Measurements from ENCODE around the gene GOLGA6L9. TPM values are rescaled to one million over a fixed set of nuclear protein-coding genes. Genes with fewer than 3 reads are reported as not detected.
"Not testable (repeated sequence)": the region's sequence is repeated elsewhere in the genome, so short reads cannot be mapped to it uniquely, and the experiment has no call there.

Gene GOLGA6L9
- total RNA-seq, 6 experiments from 2014 or later = 0.49 to 1.2 (median 0.94) TPM

DNA sequence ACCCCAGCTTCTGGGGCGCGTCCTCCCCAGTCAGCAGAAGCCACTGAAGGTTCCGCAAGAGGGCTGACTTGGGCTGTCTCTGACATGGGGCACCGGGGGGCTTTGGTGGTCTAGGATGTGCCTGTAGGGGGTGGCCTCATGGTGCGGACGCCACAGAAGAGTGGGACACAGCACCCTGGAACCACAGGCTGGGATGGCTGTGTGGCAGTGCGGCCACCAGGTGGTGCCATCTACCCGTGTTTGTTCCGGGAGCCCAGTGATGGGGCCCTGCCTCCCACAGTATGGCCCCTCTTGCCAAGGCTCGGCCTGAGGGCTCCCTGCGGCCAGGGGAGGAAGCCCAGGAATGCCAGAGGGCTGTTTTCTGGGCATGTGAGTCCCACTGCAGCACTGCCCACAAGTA is 38.6 kb downstream of the GOLGA6L9 start:
- TF ChIP-seq, protein P1, sequence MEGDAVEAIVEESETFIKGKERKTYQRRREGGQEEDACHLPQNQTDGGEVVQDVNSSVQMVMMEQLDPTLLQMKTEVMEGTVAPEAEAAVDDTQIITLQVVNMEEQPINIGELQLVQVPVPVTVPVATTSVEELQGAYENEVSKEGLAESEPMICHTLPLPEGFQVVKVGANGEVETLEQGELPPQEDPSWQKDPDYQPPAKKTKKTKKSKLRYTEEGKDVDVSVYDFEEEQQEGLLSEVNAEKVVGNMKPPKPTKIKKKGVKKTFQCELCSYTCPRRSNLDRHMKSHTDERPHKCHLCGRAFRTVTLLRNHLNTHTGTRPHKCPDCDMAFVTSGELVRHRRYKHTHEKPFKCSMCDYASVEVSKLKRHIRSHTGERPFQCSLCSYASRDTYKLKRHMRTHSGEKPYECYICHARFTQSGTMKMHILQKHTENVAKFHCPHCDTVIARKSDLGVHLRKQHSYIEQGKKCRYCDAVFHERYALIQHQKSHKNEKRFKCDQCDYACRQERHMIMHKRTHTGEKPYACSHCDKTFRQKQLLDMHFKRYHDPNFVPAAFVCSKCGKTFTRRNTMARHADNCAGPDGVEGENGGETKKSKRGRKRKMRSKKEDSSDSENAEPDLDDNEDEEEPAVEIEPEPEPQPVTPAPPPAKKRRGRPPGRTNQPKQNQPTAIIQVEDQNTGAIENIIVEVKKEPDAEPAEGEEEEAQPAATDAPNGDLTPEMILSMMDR (IDR thresholded peaks at IDR 0.05) = peak in 2 of 4 donors; percentile 9 to 32
- DNase-seq; H3K4me1 ChIP-seq; H3K36me3 ChIP-seq; H3K27me3 ChIP-seq; H3K9me3 ChIP-seq; H3K4me3 ChIP-seq; H3K27ac ChIP-seq; intact Hi-C loops (cut with DNase I): not testable (repeated sequence)
- ATAC-seq = peak; percentile 86 to 98 (median 95)
- no CpG with 5 or more reads among the region's 11 CpGs for WGBS (ENCODE audit: insufficient coverage, low coverage, low lambda C conversion rate, missing lambda C conversion rate)

DNA sequence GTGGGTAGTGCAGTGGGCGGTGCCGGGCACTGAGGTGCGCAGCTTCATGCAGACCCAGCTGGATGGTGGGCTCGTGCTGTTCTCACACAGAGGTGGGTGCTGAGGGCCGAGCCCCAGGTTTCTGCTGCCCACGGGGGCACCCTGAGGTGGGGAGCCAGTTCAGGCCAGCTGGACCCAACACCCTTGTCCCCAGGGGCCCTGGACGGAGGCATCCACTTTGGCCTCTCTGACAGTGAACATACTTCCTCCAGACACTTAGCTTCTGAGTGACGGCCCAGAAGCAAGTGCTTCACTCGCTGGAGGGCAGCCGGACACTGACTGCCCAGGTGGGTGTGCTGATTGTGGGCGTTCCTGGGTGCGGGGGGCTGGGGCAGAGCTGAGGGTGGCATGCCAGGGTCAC is 39.8 kb downstream of the GOLGA6L9 start:
- ATAC-seq; H3K36me3 ChIP-seq; H3K27ac ChIP-seq; intact Hi-C loops (cut with DNase I); DNase-seq; H3K27me3 ChIP-seq; H3K4me3 ChIP-seq; H3K9me3 ChIP-seq; H3K4me1 ChIP-seq: not testable (repeated sequence)
- no CpG with 5 or more reads among the region's 12 CpGs for WGBS (ENCODE audit: insufficient coverage, low coverage, low lambda C conversion rate, missing lambda C conversion rate)

DNA sequence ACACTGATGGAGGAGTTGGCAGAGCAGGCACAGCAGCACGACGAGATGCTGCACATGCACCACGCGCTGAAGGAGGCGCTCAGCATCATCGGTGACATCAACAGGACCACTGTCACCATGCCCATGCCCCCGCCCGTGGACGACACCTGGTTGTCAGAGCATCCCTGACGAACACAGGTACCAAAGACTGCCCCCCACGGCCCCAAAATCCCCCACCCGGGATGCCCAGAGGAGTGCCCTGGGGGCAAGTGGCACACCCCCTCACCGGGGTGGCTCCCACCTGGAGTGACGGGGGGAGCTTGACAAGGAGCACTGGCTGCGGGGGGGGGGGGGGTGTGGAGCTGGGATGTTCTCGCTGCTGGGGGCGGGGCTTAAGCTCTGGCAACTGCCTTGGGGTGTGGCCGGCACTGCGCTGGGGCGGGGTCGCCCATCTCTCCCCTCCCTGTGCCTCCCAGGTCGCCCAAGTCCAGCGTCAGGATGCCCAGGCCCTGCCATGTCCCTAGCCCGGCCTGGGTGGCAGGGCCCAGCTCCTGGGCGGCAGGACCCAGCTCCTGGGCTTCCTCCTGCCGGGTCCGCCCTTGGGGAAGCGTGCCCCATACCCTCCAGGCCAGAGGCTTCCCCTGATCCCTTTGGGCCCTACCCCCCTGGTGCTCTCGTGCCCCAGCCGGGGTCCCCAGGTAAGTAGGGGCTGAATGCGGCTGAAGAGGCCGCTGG is 42.8 kb downstream of the GOLGA6L9 start:
- intact Hi-C loops (cut with DNase I); H3K27ac ChIP-seq; H3K4me1 ChIP-seq; H3K36me3 ChIP-seq; H3K27me3 ChIP-seq; H3K9me3 ChIP-seq; H3K4me3 ChIP-seq: not testable (repeated sequence)
- ATAC-seq = peak in 2 of 4 donors; percentile 35 to 68
- peak in 2 of 3 donors; percentile 46 to 58 for DNase-seq
- 100% methylated on average over 7 of the region's 32 CpGs for WGBS (ENCODE audit: insufficient coverage, low coverage, low lambda C conversion rate, missing lambda C conversion rate)

DNA sequence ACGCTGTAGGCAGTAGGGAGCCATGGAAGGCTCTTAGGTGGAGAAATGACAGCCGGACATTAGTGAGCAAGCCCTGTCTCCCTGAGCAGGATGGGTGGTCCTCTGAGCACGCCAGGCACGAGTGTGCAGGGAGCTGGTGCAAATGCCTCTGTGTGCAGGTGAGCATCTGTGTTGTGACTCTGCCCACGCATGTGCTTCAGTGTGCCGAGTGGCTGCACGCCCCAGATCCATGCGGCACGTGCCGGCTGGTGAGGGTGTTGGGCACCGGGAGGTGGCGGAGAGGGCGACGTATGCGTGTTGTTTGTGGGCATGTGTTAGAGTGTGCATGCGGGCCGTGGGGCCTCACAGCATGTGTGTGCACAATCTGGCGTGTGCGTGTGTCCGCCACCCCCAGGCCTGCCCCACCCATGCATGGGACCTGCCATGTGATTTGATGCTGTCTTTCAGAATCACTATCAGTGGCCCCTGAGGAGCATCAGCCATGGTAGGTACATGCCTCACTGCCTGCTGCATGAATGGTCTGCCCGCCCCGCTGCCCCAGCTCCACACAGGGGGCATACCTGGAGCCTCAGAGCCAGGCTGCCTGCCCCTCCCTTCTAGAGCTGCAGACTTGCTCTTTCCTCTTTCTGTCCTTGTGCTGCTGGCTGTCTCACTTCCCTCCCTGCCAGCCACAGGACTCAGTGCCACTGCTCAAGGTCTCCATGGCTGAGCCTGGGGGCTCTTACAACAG is 45.1 kb downstream of the GOLGA6L9 start:
- ATAC-seq; H3K27me3 ChIP-seq; H3K9me3 ChIP-seq; intact Hi-C loops (cut with DNase I); H3K27ac ChIP-seq; H3K36me3 ChIP-seq; H3K4me3 ChIP-seq; DNase-seq; H3K4me1 ChIP-seq: not testable (repeated sequence)
- WGBS (ENCODE audit: insufficient coverage, low coverage, low lambda C conversion rate, missing lambda C conversion rate) = 100% methylated on average over 1 of the region's 22 CpGs

DNA sequence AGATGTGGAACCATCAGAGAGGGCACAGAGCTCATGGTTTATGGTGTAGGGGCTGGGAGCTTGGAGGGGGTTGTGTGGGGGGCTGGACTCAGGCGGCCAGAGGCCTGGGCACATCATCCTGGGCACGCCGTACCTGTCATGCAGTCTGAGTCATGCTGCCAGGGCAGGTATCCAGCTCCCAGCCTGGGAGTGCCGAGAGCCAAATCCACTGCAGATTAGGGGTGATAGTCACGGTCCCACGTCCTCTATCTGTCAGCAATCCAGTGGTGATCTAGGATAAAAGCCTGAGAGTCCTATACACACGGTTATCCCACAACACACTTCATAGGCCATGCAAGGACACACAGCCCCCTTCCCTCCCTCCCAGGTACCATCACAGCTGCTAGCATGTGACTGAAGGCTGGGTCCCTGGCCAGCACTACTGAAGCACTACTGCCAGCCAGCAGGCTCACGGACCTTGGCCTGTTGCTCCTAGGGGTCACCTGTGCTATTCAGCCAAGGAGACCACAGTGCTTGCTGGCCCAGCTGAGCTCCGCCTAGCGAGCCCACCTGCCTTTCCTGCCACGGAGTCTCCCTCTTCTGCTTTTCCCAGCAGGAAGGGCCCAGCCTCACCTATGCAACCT is 45.8 kb downstream of the GOLGA6L9 start:
- WGBS (ENCODE audit: insufficient coverage, low coverage, low lambda C conversion rate, missing lambda C conversion rate) = 93% methylated on average over 4 of the region's 11 CpGs
- H3K27me3 ChIP-seq; DNase-seq; H3K36me3 ChIP-seq; H3K9me3 ChIP-seq; H3K4me1 ChIP-seq; intact Hi-C loops (cut with DNase I); ATAC-seq; H3K4me3 ChIP-seq; H3K27ac ChIP-seq: not testable (repeated sequence)

DNA sequence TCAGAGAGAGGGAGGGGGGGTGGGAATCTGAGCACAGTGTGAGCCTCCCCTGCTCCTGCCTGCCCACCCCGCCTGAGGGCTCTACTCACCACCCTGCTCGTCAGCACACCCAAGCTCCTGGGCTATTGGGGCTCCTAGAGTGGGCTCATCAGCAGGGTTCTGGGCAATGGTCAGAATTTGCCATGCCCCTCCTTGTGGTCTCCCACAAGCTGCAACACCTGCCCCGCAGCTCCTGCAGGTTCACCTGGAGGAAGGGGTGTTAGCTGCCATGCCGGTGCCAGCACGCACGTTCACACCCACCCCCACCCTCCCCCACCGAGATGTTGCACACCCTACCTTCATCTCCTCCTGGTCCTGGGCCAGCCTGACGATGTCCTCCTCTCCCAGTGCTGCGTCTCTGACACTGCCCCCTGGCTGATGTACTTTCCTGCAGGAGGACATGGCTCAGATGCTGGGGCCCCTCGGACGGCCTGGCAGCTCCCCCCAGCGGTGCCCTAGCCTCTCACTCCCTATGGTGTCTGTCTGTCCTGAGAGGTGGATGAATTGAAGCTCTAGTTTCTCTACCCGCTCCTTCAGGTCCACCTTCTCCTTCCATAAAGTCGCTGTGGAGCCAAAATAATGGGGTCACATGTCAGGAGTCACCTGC is 47.2 kb downstream of the GOLGA6L9 start:
- H3K36me3 ChIP-seq; ATAC-seq; H3K4me3 ChIP-seq; H3K27me3 ChIP-seq; H3K9me3 ChIP-seq; intact Hi-C loops (cut with DNase I); H3K27ac ChIP-seq; H3K4me1 ChIP-seq: not testable (repeated sequence)
- DNase-seq = peak in 1 of 3 donors; percentile 45
- WGBS (ENCODE audit: insufficient coverage, low coverage, low lambda C conversion rate, missing lambda C conversion rate) = 85% methylated on average over 10 of the region's 14 CpGs

DNA sequence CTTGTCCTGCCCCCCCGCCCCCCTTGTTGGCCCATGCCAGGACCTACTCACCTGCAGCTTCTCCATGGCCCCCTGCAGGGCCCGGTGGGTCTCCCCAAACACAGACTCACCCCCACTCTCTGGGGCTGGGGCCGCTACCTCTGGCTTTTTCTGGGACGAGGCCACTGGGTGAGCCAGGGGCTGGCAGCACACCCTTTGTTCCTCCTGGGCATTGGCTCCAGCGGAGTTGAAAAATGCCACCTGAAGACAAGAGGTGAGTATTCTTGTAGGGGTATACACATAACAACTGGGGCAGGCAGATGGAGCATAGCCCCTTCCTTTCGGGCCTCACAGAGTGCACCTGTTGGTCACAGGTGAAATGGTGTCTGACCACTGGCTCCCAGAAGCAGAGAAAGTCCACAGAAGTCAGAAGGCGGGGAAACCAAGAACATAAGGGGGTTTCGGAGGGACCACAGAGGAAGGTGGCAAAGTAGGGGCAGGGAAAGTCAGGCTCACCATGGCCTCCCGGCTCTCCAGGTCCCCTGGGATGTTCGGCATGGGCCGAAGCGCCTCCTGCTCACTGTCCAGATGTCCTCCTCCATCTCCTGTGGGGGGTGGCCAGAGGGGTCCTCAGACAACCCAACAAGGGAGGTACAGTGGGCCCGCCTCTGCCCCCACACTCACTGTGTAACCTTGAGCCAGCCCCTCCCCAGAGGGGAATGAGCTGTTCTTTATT is 47.9 kb downstream of the GOLGA6L9 start:
- H3K36me3 ChIP-seq; DNase-seq; H3K27ac ChIP-seq; H3K27me3 ChIP-seq; ATAC-seq; H3K9me3 ChIP-seq; intact Hi-C loops (cut with DNase I); H3K4me1 ChIP-seq; H3K4me3 ChIP-seq: not testable (repeated sequence)
- 94% methylated on average over 6 of the region's 13 CpGs for WGBS (ENCODE audit: insufficient coverage, low coverage, low lambda C conversion rate, missing lambda C conversion rate)
